GM23338 (cell line): ENCODE measurements around the gene FAM81B. TPM values are rescaled to one million over a fixed set of nuclear protein-coding genes. Genes with fewer than 3 reads are reported as not detected.

ENCODE experiments used
- ATAC-seq: fragments of 200-7000 bp; cut with Tn5 transposase; 3 replicates; pipeline ENCODE4 v1.9.1; 2020
- DNase-seq: peaks from one replicate; pipeline ENCODE4 v3.0.0-alpha.2; 2015; ENCODE audit warnings: low spot score
- H2AFZ ChIP-seq: fragments of 200-600 bp; sonication (generic); 2 replicates; pipeline ENCODE4 v1.8.0; 2016; ENCODE audit warnings: antibody characterized with exemption, mild to moderate bottlenecking, moderate library complexity
- H3F3A ChIP-seq: fragments of 200-600 bp; sonication (generic); replicated peaks from 2 replicates; pipeline ENCODE4 v1.8.0; 2017; ENCODE audit warnings: antibody characterized with exemption, mixed run types, low read depth
- H3K27ac ChIP-seq: fragments of 200-600 bp; sonication (generic); 2 replicates; pipeline ENCODE4 v1.6.1; 2016; ENCODE audit warnings: low read depth
- H3K27me3 ChIP-seq: fragments of 200-600 bp; sonication (generic); 2 replicates; pipeline ENCODE4 v1.8.0; 2016; ENCODE audit warnings: mild to moderate bottlenecking, mixed run types, moderate library complexity; ENCODE audit not compliant: insufficient read depth
- H3K36me3 ChIP-seq: fragments of 200-600 bp; sonication (generic); 2 replicates; pipeline ENCODE4 v1.8.0; 2016; ENCODE audit warnings: mild to moderate bottlenecking; ENCODE audit not compliant: insufficient read depth
- H3K4me1 ChIP-seq: fragments of 200-600 bp; sonication (generic); 2 replicates; pipeline ENCODE4 v1.8.0; 2016; ENCODE audit warnings: mild to moderate bottlenecking, moderate library complexity; ENCODE audit not compliant: insufficient read depth
- H3K4me2 ChIP-seq: fragments of 200-600 bp; sonication (generic); 2 replicates; pipeline ENCODE4 v1.7.1; 2017; ENCODE audit warnings: mixed run types
- H3K4me3 ChIP-seq: fragments of 200-600 bp; sonication (generic); 2 replicates; pipeline ENCODE4 v1.6.1; 2016; ENCODE audit warnings: mixed run types
- H3K79me2 ChIP-seq: fragments of 200-600 bp; sonication (generic); replicated peaks from 2 replicates; pipeline ENCODE4 v1.8.0; 2017; ENCODE audit warnings: mild to moderate bottlenecking; ENCODE audit not compliant: insufficient read depth
- H3K9me2 ChIP-seq: fragments of 200-600 bp; sonication (generic); 2 replicates; pipeline ENCODE4 v1.8.0; 2017; ENCODE audit not compliant: insufficient read depth
- H4K20me1 ChIP-seq: fragments of 200-600 bp; sonication (generic); replicated peaks from 2 replicates; pipeline ENCODE4 v1.8.0; 2017; ENCODE audit warnings: mild to moderate bottlenecking; ENCODE audit not compliant: insufficient read depth
- H3K27ac Mint-ChIP-seq: 2 replicates; pipeline ENCODE4 v1.8.0; 2020; ENCODE audit warnings: inconsistent platforms, mild to moderate bottlenecking, moderate library complexity, mixed read lengths
- H3K27me3 Mint-ChIP-seq: 3 replicates; pipeline ENCODE4 v1.8.0; 2022; ENCODE audit warnings: low read depth, mild to moderate bottlenecking, moderate library complexity, mixed read lengths, inconsistent platforms; ENCODE audit not compliant: insufficient read depth, poor library complexity
- H3K36me3 Mint-ChIP-seq: 3 replicates; pipeline ENCODE4 v1.8.0; 2021; ENCODE audit warnings: low read depth, mild to moderate bottlenecking, inconsistent platforms, moderate library complexity, mixed read lengths
- H3K4me1 Mint-ChIP-seq: 3 replicates; pipeline ENCODE4 v1.8.0; 2020; ENCODE audit warnings: mild to moderate bottlenecking, inconsistent platforms, mixed read lengths
- H3K4me3 Mint-ChIP-seq: 3 replicates; pipeline ENCODE4 v1.8.0; 2021; ENCODE audit warnings: moderate library complexity, mild to moderate bottlenecking, inconsistent platforms, mixed read lengths
- H3K9me3 Mint-ChIP-seq: 3 replicates; pipeline ENCODE4 v1.8.0; 2020; ENCODE audit warnings: moderate library complexity, mild to moderate bottlenecking, inconsistent platforms, mixed read lengths
- CREB1 ChIP-seq: fragments of 250-450 bp; sonication (Bioruptor Pico); IDR thresholded peaks from 2 replicates; pipeline ENCODE4 v1.5.0; 2020; ENCODE audit warnings: low read depth, mild to moderate bottlenecking, moderate library complexity
- JUNB ChIP-seq: IDR thresholded peaks from one replicate; pipeline ENCODE4 v1.6.1; 2016; ENCODE audit warnings: antibody characterized with exemption; ENCODE audit not compliant: unreplicated experiment
- NANOG ChIP-seq: IDR thresholded peaks from 2 replicates; pipeline ENCODE4 v1.6.1; 2016; ENCODE audit warnings: antibody characterized with exemption, borderline replicate concordance
- ZNF331 ChIP-seq: fragments of 250-450 bp; sonication (Bioruptor Pico); IDR thresholded peaks from 2 replicates; pipeline ENCODE4 v1.5.0; 2020; ENCODE audit warnings: low read depth, mild to moderate bottlenecking, moderate library complexity
- polyA plus RNA-seq: library from polyadenylated mRNA; unstranded; fragments of >200 nt; fragmentation: Nextera tagmentation; extraction: Ambion mirVana; gene quantifications from 2 replicates; pipeline ENCODE4 v1.2.1, GENCODE V29; 2016
- total RNA-seq: library from RNA; depleted of rRNA; stranded (reverse); fragments of >200 nt; shearing (Covaris generic); gene quantifications from 2 replicates; pipeline ENCODE4 v1.2.3, GENCODE V29; 2014
- TF ChIP-seq, protein P1 (sequence below): IDR thresholded peaks from one replicate; pipeline ENCODE4 v1.6.1; 2018; ENCODE audit warnings: antibody characterized with exemption; ENCODE audit not compliant: unreplicated experiment
- TF ChIP-seq, protein P2 (sequence below), 2 experiments: fragments of 200-600 bp in 1 of 2; sonication (generic) in 1 of 2; conservative IDR thresholded peaks; 2 replicates each; pipeline versions ENCODE4 v1.5.1 to v1.6.1; 2016 to 2017; ENCODE audit warnings: antibody characterized with exemption in 2 of 2, low read depth in 2 of 2, mild to moderate bottlenecking in 2 of 2, moderate library complexity in 1 of 2
- TF ChIP-seq, protein P3 (sequence below): IDR thresholded peaks from 2 replicates; pipeline ENCODE4 v1.6.1; 2016; ENCODE audit warnings: antibody characterized with exemption

The FAM81B gene
- total and polyA plus RNA-seq, 2 experiments from 2014 or later, result 0.40 TPM; not detected in 1

- TF ChIP-seq, protein P1, sequence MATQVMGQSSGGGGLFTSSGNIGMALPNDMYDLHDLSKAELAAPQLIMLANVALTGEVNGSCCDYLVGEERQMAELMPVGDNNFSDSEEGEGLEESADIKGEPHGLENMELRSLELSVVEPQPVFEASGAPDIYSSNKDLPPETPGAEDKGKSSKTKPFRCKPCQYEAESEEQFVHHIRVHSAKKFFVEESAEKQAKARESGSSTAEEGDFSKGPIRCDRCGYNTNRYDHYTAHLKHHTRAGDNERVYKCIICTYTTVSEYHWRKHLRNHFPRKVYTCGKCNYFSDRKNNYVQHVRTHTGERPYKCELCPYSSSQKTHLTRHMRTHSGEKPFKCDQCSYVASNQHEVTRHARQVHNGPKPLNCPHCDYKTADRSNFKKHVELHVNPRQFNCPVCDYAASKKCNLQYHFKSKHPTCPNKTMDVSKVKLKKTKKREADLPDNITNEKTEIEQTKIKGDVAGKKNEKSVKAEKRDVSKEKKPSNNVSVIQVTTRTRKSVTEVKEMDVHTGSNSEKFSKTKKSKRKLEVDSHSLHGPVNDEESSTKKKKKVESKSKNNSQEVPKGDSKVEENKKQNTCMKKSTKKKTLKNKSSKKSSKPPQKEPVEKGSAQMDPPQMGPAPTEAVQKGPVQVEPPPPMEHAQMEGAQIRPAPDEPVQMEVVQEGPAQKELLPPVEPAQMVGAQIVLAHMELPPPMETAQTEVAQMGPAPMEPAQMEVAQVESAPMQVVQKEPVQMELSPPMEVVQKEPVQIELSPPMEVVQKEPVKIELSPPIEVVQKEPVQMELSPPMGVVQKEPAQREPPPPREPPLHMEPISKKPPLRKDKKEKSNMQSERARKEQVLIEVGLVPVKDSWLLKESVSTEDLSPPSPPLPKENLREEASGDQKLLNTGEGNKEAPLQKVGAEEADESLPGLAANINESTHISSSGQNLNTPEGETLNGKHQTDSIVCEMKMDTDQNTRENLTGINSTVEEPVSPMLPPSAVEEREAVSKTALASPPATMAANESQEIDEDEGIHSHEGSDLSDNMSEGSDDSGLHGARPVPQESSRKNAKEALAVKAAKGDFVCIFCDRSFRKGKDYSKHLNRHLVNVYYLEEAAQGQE, result no peak
Measured at GRCh38 chr5:95352691-95353090, 38.5 kb upstream of the FAM81B start (continued).

DNA sequence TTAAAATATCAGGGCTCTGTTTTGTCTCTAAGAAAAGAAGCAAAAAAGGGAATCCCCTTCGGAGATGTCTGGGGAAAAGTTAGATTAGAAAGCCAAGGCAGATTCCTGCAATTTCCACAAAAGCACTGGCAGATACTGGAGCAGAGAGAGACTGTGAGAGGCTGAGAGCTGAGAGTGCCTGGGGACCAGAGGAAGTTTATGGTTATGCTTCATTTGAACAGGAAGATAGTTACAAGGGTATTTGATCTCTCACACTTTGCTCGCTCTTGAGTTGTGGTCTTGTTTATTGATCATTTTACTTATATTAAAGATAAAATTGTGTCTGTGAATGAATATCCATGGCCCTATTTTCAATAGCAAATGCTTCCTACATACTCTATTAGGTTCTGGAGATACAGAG, 32.8 kb upstream of the FAM81B start:
- no peak for ATAC-seq
- no peak overlapping the region for H3K4me3 ChIP-seq
- Mint-ChIP-seq H3K27ac (no peak overlapping the region), H3K4me3 (no peak overlapping the region), H3K9me3 (peaks cover under 1% of the 10 kb centered on the region; the same call in 1 of the 3 replicates), H3K27me3 (no peaks in the 10 kb centered on the region), H3K4me1 (no peaks in the 10 kb centered on the region; the same call in 2 of the 3 replicates), H3K36me3 (no peaks in the 10 kb centered on the region)
- 0 out of 2 replicates have a peak overlapping the region, but pooled peaks have one; percentile 39 for H2AFZ ChIP-seq
- no peaks in the 10 kb centered on the region for H3K79me2 ChIP-seq
- TF ChIP-seq, protein P2, sequence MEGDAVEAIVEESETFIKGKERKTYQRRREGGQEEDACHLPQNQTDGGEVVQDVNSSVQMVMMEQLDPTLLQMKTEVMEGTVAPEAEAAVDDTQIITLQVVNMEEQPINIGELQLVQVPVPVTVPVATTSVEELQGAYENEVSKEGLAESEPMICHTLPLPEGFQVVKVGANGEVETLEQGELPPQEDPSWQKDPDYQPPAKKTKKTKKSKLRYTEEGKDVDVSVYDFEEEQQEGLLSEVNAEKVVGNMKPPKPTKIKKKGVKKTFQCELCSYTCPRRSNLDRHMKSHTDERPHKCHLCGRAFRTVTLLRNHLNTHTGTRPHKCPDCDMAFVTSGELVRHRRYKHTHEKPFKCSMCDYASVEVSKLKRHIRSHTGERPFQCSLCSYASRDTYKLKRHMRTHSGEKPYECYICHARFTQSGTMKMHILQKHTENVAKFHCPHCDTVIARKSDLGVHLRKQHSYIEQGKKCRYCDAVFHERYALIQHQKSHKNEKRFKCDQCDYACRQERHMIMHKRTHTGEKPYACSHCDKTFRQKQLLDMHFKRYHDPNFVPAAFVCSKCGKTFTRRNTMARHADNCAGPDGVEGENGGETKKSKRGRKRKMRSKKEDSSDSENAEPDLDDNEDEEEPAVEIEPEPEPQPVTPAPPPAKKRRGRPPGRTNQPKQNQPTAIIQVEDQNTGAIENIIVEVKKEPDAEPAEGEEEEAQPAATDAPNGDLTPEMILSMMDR (conservative IDR thresholded peaks at IDR 0.05; ENCODE audit: low read depth in 2 of 2), result no peak
- TF ChIP-seq JUNB, result no peak
- TF ChIP-seq NANOG, result no peak
- TF ChIP-seq, protein P3, sequence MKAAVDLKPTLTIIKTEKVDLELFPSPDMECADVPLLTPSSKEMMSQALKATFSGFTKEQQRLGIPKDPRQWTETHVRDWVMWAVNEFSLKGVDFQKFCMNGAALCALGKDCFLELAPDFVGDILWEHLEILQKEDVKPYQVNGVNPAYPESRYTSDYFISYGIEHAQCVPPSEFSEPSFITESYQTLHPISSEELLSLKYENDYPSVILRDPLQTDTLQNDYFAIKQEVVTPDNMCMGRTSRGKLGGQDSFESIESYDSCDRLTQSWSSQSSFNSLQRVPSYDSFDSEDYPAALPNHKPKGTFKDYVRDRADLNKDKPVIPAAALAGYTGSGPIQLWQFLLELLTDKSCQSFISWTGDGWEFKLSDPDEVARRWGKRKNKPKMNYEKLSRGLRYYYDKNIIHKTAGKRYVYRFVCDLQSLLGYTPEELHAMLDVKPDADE, result no peak
- no peak for TF ChIP-seq ZNF331 (CRISPR knock-in tag)
- TF ChIP-seq, protein P1, result no peak
- TF ChIP-seq CREB1 (CRISPR knock-in tag), result no peak
- no peaks in the 10 kb centered on the region for H3F3A ChIP-seq
- H3K36me3 ChIP-seq, result no peaks in the 10 kb centered on the region
- no peaks in the 10 kb centered on the region for H3K9me2 ChIP-seq
- no peaks in the 10 kb centered on the region for H3K27me3 ChIP-seq
- no peak overlapping the region for H3K4me2 ChIP-seq
- no peaks in the 10 kb centered on the region for H4K20me1 ChIP-seq
- H3K4me1 ChIP-seq, result no peaks in the 10 kb centered on the region
- H3K27ac ChIP-seq, result no peak overlapping the region
- no peak for DNase-seq
